Esophagus squamous epithelium (tissue), 4 donors: Measurements from ENCODE around the gene BOD1.

Experiments
- POLR2A ChIP-seq, 4 donors: fragments of 450-650 bp; IDR thresholded peaks; one replicate each; pipeline ENCODE4 v1.6.1; 2017; ENCODE audit warnings: antibody characterized with exemption in 4 of 4, mild to moderate bottlenecking in 4 of 4, moderate library complexity in 3 of 4
- TF ChIP-seq, protein P1 (sequence below), 6 experiments: fragments of 450-650 bp in 4 of 6; fragments of 200-600 bp in 2 of 6; sonication (generic) in 2 of 6; IDR thresholded peaks; one replicate each; pipeline ENCODE4 v1.5.1; 2016 to 2019; ENCODE audit warnings: antibody characterized with exemption in 6 of 6, mild to moderate bottlenecking in 4 of 6, moderate library complexity in 4 of 6

DNA sequence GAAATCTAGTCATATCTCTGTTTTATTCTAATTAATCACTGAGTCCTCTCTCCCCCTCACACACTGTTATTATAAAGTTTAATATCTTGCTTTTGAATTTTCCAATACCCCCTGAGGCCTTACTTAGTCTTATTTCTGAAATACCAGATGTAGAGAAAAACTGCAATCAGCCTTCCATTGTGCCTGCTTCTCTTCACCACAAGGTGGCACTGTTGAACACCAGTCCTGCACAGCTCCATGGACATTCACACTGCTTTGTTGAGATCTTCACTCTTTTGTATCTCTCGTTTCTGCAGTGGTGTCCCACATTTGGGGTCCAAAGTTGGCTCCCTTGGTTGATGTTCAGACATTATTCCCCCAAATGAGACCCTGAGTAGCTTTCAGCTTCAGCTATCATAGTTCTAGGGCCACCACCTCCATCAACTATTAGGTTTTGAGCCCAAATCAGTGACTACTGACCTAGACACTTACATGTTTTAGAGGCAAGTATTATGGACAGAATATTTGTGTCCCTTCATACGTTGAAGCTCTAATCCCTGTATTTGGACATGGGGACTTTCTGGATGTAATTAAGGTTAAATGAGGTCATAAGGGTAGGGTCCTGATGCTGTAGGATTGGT lies 24.3 kb downstream of the BOD1 start:
- TF ChIP-seq, protein P1, sequence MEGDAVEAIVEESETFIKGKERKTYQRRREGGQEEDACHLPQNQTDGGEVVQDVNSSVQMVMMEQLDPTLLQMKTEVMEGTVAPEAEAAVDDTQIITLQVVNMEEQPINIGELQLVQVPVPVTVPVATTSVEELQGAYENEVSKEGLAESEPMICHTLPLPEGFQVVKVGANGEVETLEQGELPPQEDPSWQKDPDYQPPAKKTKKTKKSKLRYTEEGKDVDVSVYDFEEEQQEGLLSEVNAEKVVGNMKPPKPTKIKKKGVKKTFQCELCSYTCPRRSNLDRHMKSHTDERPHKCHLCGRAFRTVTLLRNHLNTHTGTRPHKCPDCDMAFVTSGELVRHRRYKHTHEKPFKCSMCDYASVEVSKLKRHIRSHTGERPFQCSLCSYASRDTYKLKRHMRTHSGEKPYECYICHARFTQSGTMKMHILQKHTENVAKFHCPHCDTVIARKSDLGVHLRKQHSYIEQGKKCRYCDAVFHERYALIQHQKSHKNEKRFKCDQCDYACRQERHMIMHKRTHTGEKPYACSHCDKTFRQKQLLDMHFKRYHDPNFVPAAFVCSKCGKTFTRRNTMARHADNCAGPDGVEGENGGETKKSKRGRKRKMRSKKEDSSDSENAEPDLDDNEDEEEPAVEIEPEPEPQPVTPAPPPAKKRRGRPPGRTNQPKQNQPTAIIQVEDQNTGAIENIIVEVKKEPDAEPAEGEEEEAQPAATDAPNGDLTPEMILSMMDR (IDR thresholded peaks at IDR 0.05): peak in 4 of 6 experiments; percentile 15 to 63 (median 26)
- TF ChIP-seq POLR2A (IDR thresholded peaks at IDR 0.05): no peak
